ENCODE results near the gene DNALI1.
"Not testable (repeated sequence)": the region's sequence is repeated elsewhere in the genome, so short reads cannot be mapped to it uniquely, and the experiment has no call there.

The DNALI1 gene

DNA sequence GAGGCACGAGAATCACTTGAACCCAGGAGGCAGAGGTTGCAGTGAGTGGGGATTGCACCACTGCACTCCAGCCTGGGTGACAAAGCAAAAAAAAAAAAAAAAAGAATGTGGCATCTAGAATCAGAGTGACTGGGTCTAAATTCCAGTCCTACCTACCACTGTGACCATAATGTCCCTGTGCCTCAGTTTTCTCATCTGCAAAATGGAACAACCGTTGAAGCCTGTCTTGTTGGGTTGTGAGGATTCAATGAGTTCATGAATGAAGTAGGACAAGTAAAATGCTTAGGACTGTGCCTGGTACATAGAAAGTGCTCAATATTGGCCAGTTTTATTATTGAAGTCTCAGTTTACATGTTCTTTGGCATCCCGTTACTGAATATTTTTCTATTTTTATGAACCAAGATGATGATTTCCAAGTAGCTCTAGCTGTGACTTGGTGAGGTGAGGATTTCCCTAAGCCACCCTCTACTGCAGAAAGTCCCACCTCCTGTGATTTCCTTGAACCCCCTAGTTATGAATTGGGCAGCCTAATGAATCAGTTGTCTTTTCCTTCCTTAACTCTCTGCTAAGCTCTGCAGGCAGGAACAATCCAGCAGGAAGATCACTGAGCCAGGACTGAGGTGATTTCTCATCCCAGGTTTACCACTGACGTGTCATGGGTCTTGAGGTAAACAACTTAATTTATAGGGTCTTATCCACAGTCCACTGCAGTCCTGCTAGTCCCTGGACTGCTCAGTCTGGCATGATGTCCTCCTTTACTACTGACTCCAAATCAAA lies 23.2 kb upstream of the DNALI1 start:
- Histone ChIP-seq H3K4me1 (ENCODE audit: control insufficient read depth, insufficient read depth, low read length) (peaks cover 6% of the 10 kb centered on the region), H3K4me3 (ENCODE audit: low read length) (no peak overlapping the region), H3K9ac (ENCODE audit: low read length) (no peak overlapping the region), H3K27ac (ENCODE audit: low read depth, low read length) (no peak overlapping the region), H3K36me3 (ENCODE audit: control insufficient read depth, insufficient read depth, low read length) (peaks cover 14% of the 10 kb centered on the region), H3K27me3 (ENCODE audit: control insufficient read depth, insufficient read depth, low read length) (no peaks in the 10 kb centered on the region)

DNA sequence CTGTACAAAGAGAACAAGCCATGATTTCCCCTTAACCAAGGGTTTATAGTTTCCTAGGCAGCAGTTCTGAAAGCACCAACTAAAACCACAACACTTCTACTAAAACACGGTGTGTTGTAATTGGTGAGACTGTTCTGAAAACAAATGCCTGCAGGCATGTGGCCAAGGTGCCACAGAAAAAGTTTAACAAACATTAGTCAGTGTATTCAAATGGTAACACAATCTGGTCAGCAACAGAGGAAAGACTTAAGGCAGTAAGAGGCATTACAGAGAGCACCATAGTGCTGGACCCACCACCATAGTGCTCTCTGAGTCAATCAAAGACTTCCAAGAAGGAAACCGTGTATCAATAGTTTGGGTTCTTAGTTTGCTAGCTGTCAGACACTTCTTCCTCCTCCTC lies 19.4 kb upstream of the DNALI1 start:
- Histone ChIP-seq H3K27me3 (ENCODE audit: control insufficient read depth, insufficient read depth, low read length) (no peaks in the 10 kb centered on the region), H3K9ac (ENCODE audit: low read length) (no peak overlapping the region), H3K4me1 (ENCODE audit: control insufficient read depth, insufficient read depth, low read length) (peaks cover 6% of the 10 kb centered on the region), H3K27ac (ENCODE audit: low read depth, low read length) (no peak overlapping the region), H3K36me3 (ENCODE audit: control insufficient read depth, insufficient read depth, low read length) (peaks cover 22% of the 10 kb centered on the region), H3K4me3 (ENCODE audit: low read length) (no peak overlapping the region)

DNA sequence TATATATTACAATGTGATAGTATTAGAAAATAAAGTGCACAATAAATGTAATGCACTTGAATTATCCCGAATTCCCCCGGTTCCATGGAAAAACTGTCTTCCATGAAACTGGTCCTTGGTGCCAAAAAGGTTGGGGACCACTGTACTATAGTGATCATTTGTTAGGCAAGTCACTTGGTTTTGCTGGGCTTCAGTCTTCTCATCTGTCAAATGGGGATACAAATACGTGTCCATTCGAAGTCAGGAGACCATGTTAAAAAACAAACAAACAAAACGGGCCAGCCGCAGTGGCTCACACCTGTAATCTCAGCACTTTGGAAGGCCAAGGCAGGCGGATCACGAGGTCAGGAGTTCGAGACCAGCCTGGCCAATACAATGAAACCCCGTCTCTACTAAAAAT lies 17.6 kb upstream of the DNALI1 start:
- not testable (repeated sequence) for H3K4me3 ChIP-seq (ENCODE audit: low read length); H3K27me3 ChIP-seq (ENCODE audit: control insufficient read depth, insufficient read depth, low read length); H3K9ac ChIP-seq (ENCODE audit: low read length); H3K27ac ChIP-seq (ENCODE audit: low read depth, low read length); H3K4me1 ChIP-seq (ENCODE audit: control insufficient read depth, insufficient read depth, low read length)
- peaks cover 22% of the 10 kb centered on the region for H3K36me3 ChIP-seq (ENCODE audit: control insufficient read depth, insufficient read depth, low read length)

DNA sequence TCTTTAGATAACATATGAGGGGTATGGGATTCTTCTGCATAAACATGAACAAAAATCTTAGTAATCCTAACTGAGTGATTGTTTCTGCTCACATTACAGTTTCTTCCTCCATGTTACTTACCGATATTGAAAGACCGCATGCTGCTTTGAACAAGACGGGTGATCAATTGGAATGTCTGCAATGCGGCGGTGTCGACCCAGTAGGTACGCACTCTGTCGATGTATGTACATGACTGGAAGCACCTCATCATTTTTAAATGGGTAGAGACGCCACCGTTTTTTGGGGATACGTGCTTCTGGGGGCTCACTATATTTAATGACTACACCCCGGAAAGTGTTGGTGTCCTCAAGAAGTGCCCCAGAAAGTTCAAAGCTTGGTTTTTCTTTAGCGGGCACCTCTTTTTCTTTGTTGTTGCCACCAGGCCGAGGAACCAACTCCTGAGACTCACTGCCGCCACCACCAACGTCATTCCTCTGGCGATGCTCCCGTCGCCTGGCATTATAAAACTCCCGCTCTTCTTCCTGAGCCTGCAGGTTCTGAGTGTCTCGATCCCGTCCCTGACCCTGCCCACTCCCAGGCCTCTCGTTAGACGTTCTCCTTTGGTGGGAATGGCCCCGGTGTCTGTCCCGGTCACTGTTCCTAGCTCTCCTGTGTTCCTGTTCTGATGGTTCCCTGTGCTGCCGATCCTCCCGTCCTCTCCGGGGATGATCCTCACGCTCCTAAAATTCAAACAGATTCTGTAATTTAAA lies 16.5 kb upstream of the DNALI1 start:
- no peak overlapping the region for H3K4me3 ChIP-seq (ENCODE audit: low read length)
- H3K4me1 ChIP-seq (ENCODE audit: control insufficient read depth, insufficient read depth, low read length), result no peaks in the 10 kb centered on the region
- H3K27me3 ChIP-seq (ENCODE audit: control insufficient read depth, insufficient read depth, low read length), result no peaks in the 10 kb centered on the region
- H3K36me3 ChIP-seq (ENCODE audit: control insufficient read depth, insufficient read depth, low read length), result peaks cover 26% of the 10 kb centered on the region
- no peak overlapping the region for H3K27ac ChIP-seq (ENCODE audit: low read depth, low read length)
- H3K9ac ChIP-seq (ENCODE audit: low read length), result no peak overlapping the region

DNA sequence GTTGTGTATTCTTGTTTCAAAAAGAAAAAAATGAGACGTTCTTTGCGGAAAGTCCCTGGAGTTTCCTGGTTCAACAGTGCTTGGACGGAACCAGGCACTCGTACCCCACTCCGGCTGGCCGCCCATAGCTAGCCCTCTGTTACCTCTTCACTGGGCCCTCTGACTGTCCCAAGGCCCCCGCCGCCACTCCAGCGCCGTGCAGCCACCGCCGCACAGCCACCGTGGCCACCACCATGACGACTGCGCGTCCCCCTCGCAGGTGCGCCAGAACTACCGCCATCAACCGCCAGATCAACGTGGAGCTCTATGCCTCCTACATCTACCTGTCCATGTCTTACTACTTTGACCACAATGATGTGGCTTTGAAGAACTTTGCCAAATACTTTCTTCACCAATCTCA lies 12.2 kb upstream of the DNALI1 start:
- Histone ChIP-seq H3K27me3 (ENCODE audit: control insufficient read depth, insufficient read depth, low read length) (no peaks in the 10 kb centered on the region), H3K27ac (ENCODE audit: low read depth, low read length) (no peak overlapping the region), H3K4me1 (ENCODE audit: control insufficient read depth, insufficient read depth, low read length) (no peaks in the 10 kb centered on the region), H3K4me3 (ENCODE audit: low read length) (no peak overlapping the region), H3K36me3 (ENCODE audit: control insufficient read depth, insufficient read depth, low read length) (peaks cover 20% of the 10 kb centered on the region), H3K9ac (ENCODE audit: low read length) (no peak overlapping the region)

GRCh38 chr1:37545019-37545418 lies 11.7 kb upstream of the DNALI1 start:
- H3K9ac ChIP-seq (ENCODE audit: low read length), result no peak overlapping the region
- no peaks in the 10 kb centered on the region for H3K27me3 ChIP-seq (ENCODE audit: control insufficient read depth, insufficient read depth, low read length)
- H3K36me3 ChIP-seq (ENCODE audit: control insufficient read depth, insufficient read depth, low read length), result peaks cover 19% of the 10 kb centered on the region
- no peaks in the 10 kb centered on the region for H3K4me1 ChIP-seq (ENCODE audit: control insufficient read depth, insufficient read depth, low read length)
- H3K4me3 ChIP-seq (ENCODE audit: low read length), result no peak overlapping the region
- no peak overlapping the region for H3K27ac ChIP-seq (ENCODE audit: low read depth, low read length)

GRCh38 chr1:37549341-37549740 lies 7.4 kb upstream of the DNALI1 start:
- H3K4me3 ChIP-seq (ENCODE audit: low read length), result no peak overlapping the region
- peaks cover 21% of the 10 kb centered on the region for H3K36me3 ChIP-seq (ENCODE audit: control insufficient read depth, insufficient read depth, low read length)
- no peak overlapping the region for H3K9ac ChIP-seq (ENCODE audit: low read length)
- no peak overlapping the region for H3K27ac ChIP-seq (ENCODE audit: low read depth, low read length)
- no peaks in the 10 kb centered on the region for H3K27me3 ChIP-seq (ENCODE audit: control insufficient read depth, insufficient read depth, low read length)
- H3K4me1 ChIP-seq (ENCODE audit: control insufficient read depth, insufficient read depth, low read length), result peaks cover 10% of the 10 kb centered on the region

- H3K27ac ChIP-seq (ENCODE audit: low read depth, low read length), result peak overlapping the region; percentile 95
- peak overlapping the region; percentile 99 for H3K4me3 ChIP-seq (ENCODE audit: low read length)
- no peaks in the 10 kb centered on the region for H3K27me3 ChIP-seq (ENCODE audit: control insufficient read depth, insufficient read depth, low read length)
- peaks cover 21% of the 10 kb centered on the region for H3K4me1 ChIP-seq (ENCODE audit: control insufficient read depth, insufficient read depth, low read length)
- H3K36me3 ChIP-seq (ENCODE audit: control insufficient read depth, insufficient read depth, low read length), result peaks cover 10% of the 10 kb centered on the region
- H3K9ac ChIP-seq (ENCODE audit: low read length), result peak overlapping the region; percentile 96
These were observed 3.2 kb upstream of the DNALI1 start for GRCh38 chr1:37553598-37553926.

- Histone ChIP-seq H3K36me3 (ENCODE audit: control insufficient read depth, insufficient read depth, low read length) (peaks cover 10% of the 10 kb centered on the region), H3K4me1 (ENCODE audit: control insufficient read depth, insufficient read depth, low read length) (peaks cover 21% of the 10 kb centered on the region), H3K4me3 (ENCODE audit: low read length) (peak within 1 kb of the TSS; percentile 99), H3K9ac (ENCODE audit: low read length) (peak within 1 kb of the TSS; percentile 96), H3K27me3 (ENCODE audit: control insufficient read depth, insufficient read depth, low read length) (no peaks in the 10 kb centered on the region), H3K27ac (ENCODE audit: low read depth, low read length) (peak within 1 kb of the TSS; percentile 95)
These were observed 2.6 kb upstream of the DNALI1 start, which contains the start of gene SNIP1 for GRCh38 chr1:37553927-37554808. Gene SNIP1, minus strand, starts transcription at chr1:37554293. Its CDS starts 64 bp downstream, at chr1:37554229.

DNA sequence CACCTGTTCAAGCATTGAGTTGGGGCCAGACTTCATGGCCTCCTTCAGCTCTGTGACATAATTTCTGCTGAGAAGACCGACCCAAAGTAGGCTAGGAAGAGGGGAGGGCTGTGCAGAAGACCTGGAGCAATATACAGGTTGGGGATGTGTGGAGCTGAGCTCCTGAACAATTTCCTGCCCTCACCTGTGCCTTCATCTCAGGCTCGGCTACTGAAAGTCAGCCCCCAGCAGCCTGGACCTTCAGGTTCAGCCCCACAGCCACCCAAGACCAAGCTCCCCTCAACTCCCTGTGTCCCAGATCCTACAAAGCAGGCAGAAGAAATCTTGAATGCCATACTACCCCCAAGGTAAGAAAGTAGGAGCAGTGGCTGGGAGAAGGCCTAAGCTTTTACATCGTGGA lies 662 bp downstream of the DNALI1 start:
- Histone ChIP-seq H3K9ac (ENCODE audit: low read length) (no peak overlapping the region), H3K27ac (ENCODE audit: low read depth, low read length) (no peak overlapping the region), H3K36me3 (ENCODE audit: control insufficient read depth, insufficient read depth, low read length) (peaks cover 2% of the 10 kb centered on the region), H3K27me3 (ENCODE audit: control insufficient read depth, insufficient read depth, low read length) (no peaks in the 10 kb centered on the region), H3K4me1 (ENCODE audit: control insufficient read depth, insufficient read depth, low read length) (peaks cover 21% of the 10 kb centered on the region), H3K4me3 (ENCODE audit: low read length) (peak overlapping the region; percentile 58)

DNA sequence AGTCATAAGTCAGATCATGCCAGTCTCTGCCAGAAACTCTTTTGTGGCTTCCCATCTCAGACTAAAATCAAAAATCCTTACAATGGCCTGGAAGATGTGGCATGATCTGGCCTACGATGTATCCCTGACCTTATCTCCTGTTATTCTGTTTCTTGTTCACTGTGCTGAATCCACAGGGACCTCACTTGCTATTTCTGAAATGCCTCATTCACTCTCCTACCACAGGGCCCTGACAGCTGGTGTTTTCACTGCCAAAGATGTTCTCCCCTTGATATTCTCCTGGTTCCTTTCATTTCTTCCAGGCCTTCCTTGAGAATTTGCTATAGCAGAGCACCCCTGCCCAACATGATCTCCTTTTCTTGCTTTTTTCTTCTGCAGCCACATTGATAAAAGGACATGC lies 1.7 kb downstream of the DNALI1 start:
- peaks cover 11% of the 10 kb centered on the region for H3K4me1 ChIP-seq (ENCODE audit: control insufficient read depth, insufficient read depth, low read length)

DNA sequence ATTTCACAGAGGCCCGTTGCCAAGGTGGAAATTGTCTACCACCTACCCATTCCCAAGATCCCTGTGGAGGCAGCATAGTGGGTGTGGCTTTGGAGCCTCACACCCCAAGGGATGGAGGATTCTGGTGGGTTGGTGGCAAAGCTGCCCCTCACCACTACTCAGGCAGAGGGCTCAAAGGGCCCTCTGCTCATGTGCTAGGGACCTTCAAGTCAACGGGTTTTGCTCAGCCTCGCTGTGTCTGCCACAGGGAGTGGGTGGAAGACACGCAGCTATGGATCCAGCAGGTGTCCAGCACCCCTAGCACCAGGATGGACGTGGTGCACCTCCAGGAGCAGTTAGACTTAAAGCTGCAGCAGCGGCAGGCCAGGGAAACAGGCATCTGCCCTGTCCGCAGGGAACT lies 2.3 kb downstream of the DNALI1 start:
- H3K36me3 ChIP-seq (ENCODE audit: control insufficient read depth, insufficient read depth, low read length), result no peaks in the 10 kb centered on the region
- H3K9ac ChIP-seq (ENCODE audit: low read length), result no peak overlapping the region
- no peaks in the 10 kb centered on the region for H3K27me3 ChIP-seq (ENCODE audit: control insufficient read depth, insufficient read depth, low read length)
- peaks cover 11% of the 10 kb centered on the region for H3K4me1 ChIP-seq (ENCODE audit: control insufficient read depth, insufficient read depth, low read length)
- no peak overlapping the region for H3K4me3 ChIP-seq (ENCODE audit: low read length)
- no peak overlapping the region for H3K27ac ChIP-seq (ENCODE audit: low read depth, low read length)

More for the DNA sequence above, 1.7 kb downstream of the DNALI1 start:
- Histone ChIP-seq H3K27me3 (ENCODE audit: control insufficient read depth, insufficient read depth, low read length) (no peaks in the 10 kb centered on the region), H3K9ac (ENCODE audit: low read length) (no peak overlapping the region), H3K36me3 (ENCODE audit: control insufficient read depth, insufficient read depth, low read length) (peaks cover 2% of the 10 kb centered on the region), H3K4me3 (ENCODE audit: low read length) (no peak overlapping the region), H3K27ac (ENCODE audit: low read depth, low read length) (no peak overlapping the region)

Measured in rectal smooth muscle tissue (tissue), 1 donor.